ENCODE measurements around the gene PRR3.
"Not testable (repeated sequence)": the region's sequence is repeated elsewhere in the genome, so short reads cannot be mapped to it uniquely, and the experiment has no call there.

GRCh38 chr6:30521952-30522351, 35.1 kb upstream of the PRR3 start:
- TF ChIP-seq CTCF (conservative IDR thresholded peaks at IDR 0.05; ENCODE audit: low read depth, low read length); EZH2phosphoT487 (IDR thresholded peaks at IDR 0.05; ENCODE audit: borderline replicate concordance, low read length); EZH2 (IDR thresholded peaks at IDR 0.05; ENCODE audit: low read length, unreplicated experiment): not testable (repeated sequence)

All from PC-3 (cell line).